GM18867 (cell line): ENCODE measurements around the gene WIPF1.
A peak's percentile ranks its signal among the peaks of the same experiment; 100 is the strongest.

Experiments used
- ATAC-seq: cut with Tn5 transposase; IDR thresholded peaks from one replicate; pipeline ENCODE4 v1.9.1; 2021; ENCODE audit warnings: mild to moderate bottlenecking, moderate library complexity; ENCODE audit not compliant: unreplicated experiment

Gene WIPF1

DNA sequence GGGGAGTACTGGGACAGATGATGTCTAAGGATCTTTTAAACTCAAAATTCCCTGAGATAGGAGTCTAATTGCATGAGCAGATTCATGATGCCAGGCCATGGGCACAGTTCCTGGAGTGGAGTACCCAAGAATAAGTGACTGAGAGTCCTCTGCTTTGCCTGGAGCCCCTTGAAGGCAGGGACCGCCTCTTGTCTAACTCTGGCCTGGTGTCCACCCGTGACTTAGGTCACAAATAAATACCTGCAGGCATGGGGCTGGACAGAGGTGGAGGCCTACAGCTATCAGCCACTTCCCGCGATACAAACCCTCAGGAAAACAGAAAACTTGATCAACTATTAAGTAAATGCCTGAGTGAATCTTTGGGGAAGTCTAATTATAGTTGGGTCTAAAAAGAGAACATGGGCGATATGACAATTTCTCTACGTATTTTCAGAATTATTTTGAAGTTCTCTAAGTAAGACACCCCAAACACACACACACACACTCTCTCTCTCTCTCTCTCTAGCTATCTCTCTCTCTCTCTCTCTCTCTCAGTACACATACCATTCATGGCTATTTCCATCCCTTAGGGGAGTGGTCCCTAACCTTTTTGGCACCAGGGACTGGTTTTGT, 1.8 kb upstream of the WIPF1 start:
- ATAC-seq: no peak

GRCh38 chr2:174597009-174597344, 627 bp downstream of the WIPF1 start:
- ATAC-seq: no peak

DNA sequence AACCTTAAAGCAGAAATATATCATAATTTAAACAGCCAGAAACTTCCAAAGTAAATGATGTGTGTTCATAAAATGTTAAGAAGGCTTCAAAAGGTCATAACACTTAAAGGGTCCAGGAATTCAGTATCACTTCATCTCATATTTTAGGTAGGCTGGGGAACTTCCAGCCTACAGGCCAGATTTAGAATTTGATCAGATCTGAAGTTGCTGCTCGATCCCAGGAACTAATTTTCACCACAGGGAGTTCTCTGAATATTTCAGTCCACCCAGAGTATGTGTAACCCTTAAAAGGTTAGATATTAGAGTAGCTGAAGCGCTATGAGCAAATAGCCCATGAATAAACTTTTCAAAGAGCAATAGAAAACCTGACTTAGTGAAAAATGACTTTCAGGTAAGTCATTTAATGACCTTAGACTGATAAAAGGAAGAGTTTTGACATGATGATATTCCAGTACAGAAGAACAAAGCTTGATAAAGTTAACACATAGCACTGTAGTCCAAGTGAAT, 1.7 kb downstream of the WIPF1 start:
- ATAC-seq: no peak

DNA sequence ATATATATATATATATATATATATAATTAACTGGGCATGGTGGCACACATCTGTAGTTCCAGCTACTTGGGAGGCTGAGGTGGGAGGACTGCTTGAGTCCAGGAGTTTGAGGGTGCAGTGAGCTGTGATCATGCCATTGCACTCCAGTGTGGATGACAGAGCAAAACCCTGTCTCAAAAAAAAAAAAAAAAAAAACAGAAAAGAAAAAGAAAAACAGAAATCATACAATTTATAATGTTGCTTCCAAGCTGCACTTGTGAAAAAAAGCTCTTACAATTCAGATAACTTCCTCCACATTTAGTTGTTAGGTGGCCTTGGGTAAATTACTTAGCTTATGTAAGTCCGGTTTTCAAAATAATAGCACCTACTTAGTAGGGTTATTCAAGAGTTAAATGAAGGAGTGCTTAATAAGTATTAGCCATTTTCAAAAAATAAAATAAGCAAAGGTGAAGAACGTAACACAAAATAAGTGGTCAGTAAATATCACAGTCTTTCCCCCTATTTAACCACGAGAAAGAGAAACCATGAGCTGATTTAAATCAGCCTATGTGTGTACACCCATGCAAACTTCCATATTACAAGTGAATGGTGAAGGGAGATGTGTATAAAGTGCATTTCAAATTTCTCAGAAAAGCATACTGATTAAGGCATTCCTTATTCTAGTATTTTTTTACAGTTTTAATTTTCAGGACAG, 2.3 kb downstream of the WIPF1 start:
- no peak for ATAC-seq

DNA sequence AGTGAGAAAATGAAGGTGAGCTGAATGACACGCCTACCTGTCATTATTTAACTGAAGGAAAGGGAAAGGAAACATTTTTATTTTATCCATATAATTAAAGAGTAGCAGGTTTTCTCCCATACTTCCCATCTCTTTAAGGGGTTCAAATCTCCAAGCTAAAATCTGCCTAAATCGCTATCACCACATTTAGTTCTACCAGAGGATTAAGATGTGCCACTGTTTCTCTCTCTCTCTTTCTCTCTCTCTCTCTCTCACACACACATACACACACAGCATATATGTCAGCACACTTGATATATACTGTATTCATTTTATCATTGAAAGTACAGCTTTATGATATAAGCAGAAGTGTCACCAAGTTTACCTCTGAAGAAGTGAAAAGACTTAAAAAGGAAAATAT, 3.1 kb downstream of the WIPF1 start:
- ATAC-seq: no peak

DNA sequence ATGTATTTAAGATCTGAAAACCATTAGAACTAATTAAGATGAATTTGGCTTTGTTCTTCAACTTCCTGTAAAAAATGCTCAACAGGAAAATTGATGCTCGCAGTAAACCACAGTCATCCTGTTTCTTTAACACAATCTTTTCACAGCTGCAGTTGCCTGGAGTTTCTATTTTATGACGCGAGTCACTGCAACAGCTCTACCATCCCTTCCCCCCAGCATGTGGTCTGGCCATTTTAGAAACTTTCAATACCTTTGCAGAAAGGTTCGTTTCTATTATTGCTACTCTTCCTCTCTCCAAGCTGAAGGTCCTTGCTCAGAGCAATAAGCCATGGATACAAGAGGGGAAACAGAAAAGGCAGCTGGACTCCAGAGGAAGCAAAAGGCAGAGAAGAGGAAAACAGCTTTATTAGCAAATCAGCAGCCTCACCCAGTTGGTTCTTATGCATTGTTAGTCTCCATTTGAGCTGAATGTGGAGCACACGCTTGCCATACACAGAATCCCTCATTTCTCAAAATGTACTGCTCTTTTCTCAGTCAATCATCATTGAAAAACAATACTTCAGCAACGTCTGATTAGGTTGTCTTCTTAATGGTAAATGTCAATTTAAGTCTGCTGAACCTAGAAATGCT, 3.9 kb downstream of the WIPF1 start:
- peak; percentile 78 for ATAC-seq

DNA sequence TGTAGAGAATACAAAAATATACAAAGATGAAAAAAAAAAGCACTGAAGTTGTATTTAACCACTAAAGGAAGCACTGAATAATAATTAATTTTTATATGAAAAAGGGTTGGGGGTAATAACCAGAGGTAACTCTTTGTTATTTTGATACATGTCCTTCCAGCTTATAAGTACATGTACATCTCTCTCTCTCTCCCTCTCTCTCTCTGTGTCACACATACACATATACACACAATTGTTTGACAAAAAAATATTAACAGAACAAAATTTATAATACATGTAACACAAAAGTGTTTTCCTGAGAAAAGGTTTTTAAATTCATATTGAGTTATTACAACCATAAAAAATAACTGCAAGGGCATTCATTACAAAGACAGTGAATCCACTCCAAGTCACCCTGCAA, 4.6 kb downstream of the WIPF1 start:
- ATAC-seq: no peak

DNA sequence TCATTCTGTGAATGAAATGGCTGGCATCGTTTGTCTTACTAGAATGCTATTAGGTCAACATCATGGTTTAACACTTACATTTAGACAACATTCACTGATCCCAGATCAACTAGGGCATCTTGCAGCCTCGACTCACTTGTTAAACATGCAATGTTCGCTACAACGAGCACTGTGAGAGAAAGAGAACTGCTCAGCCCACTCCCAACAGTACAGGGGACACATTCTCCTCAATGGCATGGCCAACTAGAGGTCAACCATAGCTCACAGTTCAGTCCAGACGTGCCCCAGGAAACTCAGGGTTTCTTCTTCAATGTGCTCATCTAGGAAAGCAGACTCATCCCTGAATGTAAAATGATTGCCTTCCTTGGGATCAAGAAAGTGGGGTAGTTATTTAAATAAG, 5.9 kb downstream of the WIPF1 start:
- no peak for ATAC-seq

- no peak for ATAC-seq
These were observed 6.5 kb downstream of the WIPF1 start for GRCh38 chr2:174590928-174591648.

- ATAC-seq: no peak
These were observed 7.3 kb downstream of the WIPF1 start for GRCh38 chr2:174590346-174590745.

GRCh38 chr2:174589334-174589733, 8.3 kb downstream of the WIPF1 start:
- no peak for ATAC-seq

DNA sequence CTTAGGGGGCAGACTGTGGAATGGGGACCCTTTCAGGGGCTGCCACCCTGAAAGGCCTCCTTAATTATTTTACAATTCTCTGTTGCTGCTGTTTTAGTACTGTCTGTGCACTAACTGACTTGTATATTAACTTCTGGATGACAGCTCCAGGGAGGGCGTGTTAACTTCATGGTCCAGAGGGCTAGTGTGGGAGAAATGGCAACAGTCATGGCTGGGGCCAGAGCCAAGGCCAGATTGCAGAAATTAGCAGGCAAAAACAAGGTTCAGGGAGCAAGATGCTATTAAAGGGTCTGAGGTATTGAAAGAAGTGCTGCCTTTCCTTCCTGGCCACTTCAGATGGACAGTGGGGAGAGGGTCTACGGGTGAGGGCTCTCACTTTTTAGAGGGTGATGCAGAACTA, 9.1 kb downstream of the WIPF1 start:
- no peak for ATAC-seq

- no peak for ATAC-seq
These were observed 10.0 kb downstream of the WIPF1 start for GRCh38 chr2:174587579-174587978.

- ATAC-seq: no peak
These were observed 10.9 kb downstream of the WIPF1 start for GRCh38 chr2:174586418-174587295.

GRCh38 chr2:174585657-174586252, 11.8 kb downstream of the WIPF1 start:
- ATAC-seq: no peak

DNA sequence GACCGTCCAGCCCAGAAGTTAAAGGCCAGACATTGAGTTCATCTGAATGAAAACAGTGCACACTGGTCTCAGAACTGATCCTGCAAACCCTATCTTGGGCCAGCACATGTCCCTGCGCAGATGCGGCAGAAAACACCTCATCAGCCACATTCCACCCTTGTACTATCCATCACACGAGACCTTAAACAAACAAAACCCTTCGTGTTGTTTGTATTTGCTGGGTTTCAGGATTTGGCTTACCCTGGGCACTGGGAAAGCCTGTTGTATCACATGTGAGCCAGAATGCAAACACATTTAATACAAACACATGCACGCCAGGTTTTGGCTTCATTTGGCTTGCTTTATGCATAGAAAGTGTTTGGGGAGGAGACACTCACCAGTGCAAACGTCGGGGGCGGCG, 12.5 kb downstream of the WIPF1 start:
- no peak for ATAC-seq

DNA sequence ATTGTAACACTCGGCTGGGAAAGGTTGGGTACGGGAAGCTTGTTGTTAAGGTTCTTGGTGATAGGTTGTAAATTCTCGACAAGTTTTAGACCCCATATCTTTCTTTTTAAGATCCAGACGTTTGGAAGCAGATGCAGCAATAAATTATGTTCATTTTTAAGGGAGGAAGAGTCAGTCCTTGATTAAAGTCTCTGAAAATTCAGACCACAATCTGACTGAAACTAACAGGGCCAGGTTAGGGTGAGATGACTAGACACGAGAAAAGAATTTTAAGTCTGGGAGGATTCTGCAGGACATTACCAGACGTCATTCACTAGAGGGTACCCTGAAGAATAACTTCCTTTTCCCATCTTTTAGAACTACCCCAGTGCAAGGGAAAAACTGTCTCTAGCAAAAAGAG, 16.1 kb downstream of the WIPF1 start:
- no peak for ATAC-seq

DNA sequence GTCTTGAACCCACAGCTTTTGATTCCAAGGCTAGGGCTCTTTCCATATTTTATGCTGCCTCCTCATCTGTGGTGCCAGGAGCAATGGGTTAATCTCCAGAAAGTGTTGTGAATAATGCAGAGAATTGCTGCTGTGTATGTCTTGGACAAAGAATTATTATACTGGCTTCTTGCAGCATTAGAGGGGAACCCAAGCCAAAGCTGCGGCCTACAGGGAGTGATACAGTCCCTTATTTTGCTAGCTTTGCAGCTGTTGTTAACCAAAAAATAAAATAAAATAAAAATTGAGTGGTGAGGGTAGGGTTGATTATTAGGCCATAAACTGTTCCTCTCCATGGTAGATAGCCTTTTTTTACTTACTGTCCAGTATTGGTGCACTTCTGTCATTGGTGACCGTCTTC, 16.7 kb downstream of the WIPF1 start:
- ATAC-seq: no peak

DNA sequence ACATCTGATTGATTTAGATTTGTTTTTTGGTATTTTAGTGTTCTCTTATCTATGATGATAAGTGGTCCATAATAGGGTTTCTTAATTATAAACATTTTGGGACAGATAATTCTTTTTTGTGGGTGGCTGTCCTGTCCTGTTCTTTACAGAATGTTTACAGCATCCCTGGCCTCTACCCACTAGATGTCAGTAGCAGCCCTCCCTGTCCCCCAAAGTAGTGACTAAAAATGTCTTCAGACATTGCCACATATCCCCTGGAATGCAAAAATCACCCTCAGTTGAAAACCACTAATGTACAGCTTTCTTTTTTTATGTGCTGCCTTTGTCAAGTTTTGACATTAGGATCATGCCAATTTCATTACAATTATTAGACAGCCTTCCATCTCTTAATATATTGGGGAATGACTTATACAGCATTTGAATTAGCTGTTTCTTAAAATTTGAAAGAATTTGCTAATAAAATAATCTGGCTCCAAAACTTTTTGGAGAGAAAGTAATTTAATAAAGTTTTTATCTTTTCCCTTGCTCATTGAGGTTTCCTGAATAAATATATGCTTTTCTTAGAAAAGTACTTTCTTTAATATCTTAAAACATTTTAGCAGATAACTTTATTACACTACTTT, 19.5 kb downstream of the WIPF1 start:
- peak; percentile 63 for ATAC-seq
